Measurements from ENCODE around the gene IFI6. TPM values are rescaled to one million over a fixed set of nuclear protein-coding genes. Genes with fewer than 3 reads are reported as not detected.
A peak's percentile ranks its signal among the peaks of the same experiment; 100 is the strongest.

The IFI6 gene
- total RNA-seq, 1 donor from 2014 or later: 30.4 TPM

- no peak for DNase-seq
These were observed 2.1 kb downstream of the IFI6 start for GRCh38 chr1:27669876-27670275.

GRCh38 chr1:27668808-27669723, 2.9 kb downstream of the IFI6 start:
- DNase-seq: peak; percentile 78

GRCh38 chr1:27668121-27668807, 3.7 kb downstream of the IFI6 start:
- DNase-seq: no peak

DNA sequence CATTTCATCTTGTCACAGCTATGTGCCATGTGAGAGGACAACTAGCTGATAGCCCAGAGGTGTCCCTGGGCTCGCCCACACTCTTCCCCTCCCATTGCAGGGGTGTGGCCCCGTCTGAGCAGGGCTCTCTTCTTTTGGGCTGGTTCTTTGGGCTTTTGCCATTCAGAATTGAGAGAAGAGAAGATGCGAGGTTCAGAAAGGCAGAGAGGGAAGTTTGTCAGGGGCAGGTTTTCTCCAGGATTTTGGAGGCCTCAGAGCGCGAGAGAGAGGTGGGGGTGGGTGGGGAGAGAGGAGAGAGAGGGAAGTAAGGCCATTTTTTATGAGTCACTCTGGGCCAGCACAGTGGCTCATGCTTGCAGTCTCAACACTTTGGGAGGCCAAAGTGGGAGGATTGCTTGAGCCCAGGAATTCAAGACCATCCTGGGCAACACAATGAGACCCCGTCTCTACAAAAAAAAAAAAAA, 5.2 kb downstream of the IFI6 start:
- no peak for DNase-seq

DNA sequence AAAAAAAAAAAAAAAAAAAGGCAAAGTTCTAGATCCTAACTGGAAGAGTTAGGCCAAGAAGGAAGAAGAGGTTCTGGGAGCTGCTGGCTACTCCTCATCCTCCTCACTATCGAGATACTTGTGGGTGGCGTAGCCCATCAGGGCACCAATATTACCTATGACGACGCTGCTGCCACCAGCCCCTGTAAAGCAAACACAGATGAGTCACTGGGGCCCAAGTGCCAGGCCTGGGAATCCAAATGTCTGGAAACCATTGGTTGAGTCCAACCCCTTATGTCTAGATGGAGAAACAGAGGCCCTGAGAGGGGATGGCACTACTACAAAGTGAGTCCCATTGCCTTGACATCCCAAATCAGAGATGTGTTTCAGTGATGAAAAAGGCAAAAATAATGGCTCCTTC, 5.7 kb downstream of the IFI6 start:
- DNase-seq: no peak

DNA sequence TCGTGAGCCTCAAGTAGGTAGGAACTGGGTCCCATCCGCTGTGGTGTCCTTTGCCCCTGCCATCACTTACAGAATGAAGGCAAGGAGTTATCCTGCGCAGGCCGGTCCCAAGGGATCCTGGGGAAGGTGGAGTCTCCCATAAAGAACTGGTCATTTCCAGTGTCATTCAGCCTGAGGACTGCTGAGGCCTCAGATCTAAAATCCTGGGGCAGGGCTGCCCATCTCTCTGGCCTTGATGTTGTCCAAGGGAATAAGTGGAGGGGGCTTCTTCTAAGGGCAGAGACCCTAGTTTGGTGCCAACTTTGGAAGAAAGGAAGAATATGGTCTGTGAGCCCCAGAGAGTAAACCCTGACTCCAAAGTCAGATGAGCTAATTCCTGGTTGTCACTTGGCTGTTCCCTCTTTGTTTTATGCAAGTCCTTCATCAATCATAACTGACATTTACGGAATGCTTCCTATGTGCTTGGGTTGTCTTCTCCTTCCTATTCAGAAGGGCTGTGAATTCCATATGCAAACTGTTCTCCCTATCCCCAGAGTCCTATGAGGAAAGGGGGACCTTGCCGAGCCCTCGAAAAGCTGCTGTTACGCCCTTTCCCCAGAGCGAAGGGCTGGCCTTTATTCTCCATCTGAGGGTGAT, 6.9 kb downstream of the IFI6 start:
- DNase-seq: no peak

DNA sequence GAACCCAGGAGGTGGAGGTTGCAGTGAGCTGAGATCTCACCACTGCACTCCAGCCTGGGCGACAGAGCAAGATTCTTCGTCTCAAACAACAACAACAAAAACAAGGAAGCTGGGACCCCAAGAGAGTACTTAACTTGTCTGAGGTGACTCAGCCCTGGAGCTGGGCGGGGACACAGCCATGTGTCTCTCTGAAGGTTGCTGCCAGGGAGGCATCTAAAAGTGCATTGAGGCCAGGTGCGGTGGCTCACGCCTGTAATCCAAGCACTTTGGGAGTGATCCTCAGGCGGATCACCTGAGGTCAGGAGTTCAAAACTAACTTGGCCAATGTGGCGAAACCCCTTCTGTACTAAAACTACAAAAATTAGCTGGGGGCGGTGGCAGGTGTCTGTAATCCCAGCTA, 7.7 kb downstream of the IFI6 start:
- no peak for DNase-seq

- peak; percentile 95 for DNase-seq
These were observed 9.1 kb downstream of the IFI6 start for GRCh38 chr1:27662707-27663393.

- no peak for DNase-seq
These were observed 9.7 kb downstream of the IFI6 start for GRCh38 chr1:27662261-27662660.

DNA sequence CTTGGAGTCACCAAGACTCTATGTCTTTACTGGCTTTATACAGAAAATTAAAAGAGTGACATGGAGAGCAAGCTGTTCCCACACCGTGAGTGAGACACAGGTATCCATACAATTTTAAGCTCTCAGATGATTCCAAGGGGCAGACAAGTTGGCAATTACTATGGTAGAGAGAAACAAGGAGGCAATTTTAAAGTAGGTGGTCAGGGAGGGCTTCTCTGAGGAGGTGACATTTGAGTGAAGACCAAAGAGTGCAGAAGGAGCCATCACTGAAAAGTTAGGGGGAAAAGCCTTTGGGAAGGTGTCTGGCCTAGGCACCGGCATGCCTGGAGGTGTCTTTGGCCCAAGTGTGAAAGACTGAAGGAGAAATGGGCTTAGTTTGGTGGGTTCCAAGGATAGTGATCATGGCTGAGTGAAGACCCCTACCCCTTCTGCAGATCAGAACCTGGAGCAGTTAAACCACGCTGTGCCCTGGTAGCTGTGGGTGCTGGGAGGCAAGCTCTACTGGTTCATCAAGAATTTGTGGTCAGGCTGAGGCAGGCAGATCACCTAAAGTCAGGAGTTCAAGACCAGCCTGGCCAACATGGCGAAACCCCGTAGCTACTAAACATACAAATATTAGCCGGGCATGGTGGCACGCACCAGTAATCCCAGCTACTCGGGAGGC, 10.4 kb downstream of the IFI6 start:
- DNase-seq: no peak

GRCh38 chr1:27660300-27660835, 11.6 kb downstream of the IFI6 start:
- DNase-seq: no peak

DNA sequence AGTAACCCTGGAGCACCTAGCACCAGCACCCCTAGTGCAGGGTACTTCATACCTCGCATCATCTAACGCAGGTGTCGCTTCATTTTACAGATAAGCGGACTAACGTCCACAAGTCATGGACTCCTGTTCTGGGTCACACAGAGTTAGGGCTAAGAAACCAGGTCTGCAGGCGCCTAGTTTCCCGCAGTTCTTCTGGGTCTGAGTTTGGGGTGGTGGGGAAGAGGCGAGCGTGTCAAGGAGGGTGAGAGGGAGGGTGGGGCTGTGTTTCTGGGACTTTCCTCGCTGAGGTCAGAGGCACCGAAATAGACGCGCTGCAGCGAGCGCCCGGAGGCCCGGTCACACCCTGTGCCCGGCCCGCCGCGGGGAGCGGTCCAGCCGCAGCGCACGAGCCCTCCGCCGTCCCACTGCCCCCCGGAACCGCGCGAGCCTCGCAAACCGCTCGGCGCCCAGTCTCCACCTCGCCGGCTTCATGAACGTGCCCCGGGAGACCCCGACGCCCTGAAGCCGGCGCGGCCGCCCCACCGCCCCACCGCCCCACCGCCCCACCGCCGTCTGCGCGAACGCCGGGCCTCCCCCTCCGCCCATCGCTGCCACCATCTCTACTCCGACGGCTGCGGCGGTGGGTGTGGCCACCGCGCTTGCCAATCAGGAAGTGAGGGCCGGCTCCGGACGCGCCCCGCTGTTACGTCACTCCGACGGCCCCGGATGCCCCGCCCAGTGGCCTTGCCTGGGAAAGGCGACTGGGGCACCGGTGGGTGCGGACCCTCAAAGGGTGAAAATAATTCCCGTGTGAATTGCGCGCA, 12.3 kb downstream of the IFI6 start:
- peak; percentile 95 for DNase-seq

DNA sequence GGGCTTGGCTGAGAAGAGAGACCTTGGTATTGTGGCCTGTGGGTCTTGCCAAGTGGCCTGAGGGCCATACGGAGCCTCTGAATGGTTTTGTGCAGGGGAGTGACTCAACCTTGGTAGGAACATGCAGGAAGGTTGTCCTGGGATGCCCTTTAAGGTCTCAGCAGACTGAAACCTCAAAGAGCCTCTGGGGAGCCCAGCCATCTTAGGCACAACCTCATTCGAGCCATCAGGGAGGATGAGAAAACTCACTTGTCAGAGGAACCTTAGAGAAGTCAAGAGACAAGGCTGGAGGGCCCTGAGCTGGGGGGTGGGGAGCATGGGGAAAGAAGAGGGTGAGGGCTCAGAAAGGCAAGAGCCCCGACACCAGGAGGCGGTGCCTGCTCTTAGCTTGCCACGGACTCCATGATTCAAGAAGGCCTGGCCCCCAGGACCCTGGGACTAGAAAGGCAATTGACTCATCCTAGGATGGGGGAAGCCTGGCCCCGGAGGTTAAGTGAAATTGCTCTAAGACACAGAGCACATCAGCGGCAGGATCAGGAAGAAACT, 13.0 kb downstream of the IFI6 start:
- no peak for DNase-seq

DNA sequence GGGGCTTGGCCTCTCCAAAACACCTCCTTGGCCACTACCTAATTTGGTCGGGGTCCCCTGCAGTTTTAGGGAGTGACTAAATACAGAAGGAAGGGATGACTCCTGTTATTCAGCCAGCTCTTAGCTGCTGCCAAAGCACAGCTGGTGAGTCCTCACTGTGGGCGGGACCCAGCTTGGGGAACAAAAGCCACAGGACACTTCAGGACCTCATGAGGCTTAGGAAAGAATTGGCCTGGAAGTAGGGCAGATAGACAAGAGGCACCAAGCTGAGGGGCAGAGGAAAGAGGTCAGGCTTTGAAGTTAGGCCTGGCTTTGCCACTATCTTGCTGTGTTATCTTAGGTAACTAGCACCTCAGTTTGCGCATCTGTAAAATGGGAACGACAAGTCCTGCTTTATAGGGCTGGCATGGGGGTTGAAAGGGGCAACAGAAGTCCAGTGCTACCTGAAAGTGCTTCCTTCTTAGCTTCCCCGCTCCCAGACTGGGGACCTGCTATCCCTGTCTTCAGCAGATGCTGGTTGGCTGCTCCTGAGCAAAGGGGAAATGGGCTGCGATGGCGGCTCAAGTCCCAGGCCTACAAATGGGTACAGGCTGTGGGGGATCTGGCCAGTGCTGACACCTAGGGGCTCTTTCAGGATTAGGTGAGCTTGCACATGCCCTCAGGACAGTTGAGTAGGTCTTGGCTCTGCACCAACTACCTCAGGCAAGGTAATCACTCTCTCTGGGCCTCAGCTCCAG, 15.7 kb downstream of the IFI6 start:
- DNase-seq: peak; percentile 57

DNA sequence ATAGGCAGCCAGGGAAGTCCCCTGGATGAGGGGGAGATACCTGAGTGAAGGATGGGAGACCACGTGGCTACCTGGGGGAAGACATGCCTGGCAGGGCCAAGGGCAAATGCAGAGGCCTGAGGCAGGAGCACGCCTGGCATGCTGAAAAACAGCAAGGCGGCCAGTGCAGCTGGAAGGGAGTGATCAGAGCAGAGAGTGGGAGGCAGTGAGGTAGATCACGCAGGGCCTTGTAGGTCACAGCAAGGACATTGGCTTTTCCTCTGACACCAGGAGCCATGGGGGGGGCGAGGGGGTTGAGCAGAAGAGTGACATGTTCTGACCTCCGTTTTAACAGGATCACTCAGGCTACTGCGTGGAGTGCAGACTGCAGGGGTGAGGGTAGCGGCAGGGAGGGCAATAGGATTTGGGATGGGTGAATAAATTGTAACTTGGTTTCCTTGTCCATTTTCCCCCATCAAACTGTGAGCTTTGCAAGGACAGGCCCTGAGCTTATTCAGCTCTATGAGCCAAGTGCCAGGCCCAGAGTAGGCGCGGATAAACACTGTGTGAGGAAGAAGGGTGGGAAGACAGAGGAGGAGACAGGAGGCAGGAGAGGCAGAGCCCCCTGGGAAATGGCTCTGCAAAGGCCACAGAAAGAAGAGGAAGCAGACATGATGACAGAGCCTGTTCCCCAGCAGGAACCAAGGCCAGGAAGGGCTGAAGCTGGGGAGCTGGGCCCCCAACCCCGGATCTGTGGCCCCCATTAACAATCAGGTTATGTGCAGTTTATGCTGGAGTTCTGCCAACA, 16.6 kb downstream of the IFI6 start:
- no peak for DNase-seq

- DNase-seq: no peak
These were observed 19.7 kb downstream of the IFI6 start for GRCh38 chr1:27652111-27652864.

DNA sequence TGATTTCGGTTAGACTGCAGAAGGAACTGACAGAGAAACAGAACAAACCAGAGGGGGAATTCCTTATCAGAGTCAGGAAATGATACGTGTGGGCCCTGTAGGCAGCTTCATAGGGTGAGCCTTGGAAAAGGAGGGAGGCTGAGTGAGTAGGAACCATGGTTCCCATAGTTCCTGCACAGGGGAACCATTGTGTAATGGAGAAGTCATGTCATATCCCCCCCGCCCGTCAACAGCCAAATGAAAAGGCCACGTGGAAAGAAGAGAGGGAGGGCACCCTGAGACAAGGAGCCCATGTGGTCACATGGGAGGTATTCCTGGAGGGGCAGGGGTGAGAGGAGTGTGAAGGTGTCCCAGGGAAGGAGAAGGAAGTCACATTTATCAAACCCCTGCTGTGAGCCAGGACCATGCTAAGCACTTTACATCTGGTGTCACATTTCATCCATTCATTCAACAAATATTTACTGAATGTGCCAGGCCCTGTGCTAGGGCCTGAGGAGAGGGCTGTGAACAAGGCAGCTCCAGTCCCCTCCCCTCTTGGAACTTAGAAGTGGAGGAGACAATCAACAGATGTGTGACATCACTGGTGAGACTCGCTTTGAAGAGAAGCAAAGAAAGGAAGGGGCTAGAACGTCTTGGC, 21.3 kb downstream of the IFI6 start:
- peak; percentile 58 for DNase-seq

- no peak for DNase-seq
These were observed 21.8 kb downstream of the IFI6 start for GRCh38 chr1:27650171-27650538.

All from tongue (tissue), 2 donors.